GM13977 (cell line): ENCODE results near the gene EIF4E1B.

ENCODE experiments used
- DNase-seq: peaks from one replicate; pipeline ENCODE4 v3.0.0; 2012; ENCODE audit warnings: low spot score
- CTCF ChIP-seq: IDR thresholded peaks from 2 replicates; pipeline ENCODE4 v1.5.1; 2012; ENCODE audit warnings: mild to moderate bottlenecking, control low read depth; ENCODE audit not compliant: insufficient read depth; ENCODE audit errors: extremely low read depth, missing control alignments
- in situ Hi-C: fragments of 300-500 bp; cut with MboI; formaldehyde crosslinking; loops from one replicate; pipeline ENCODE4 v1.12.0; 2022; ENCODE audit warnings: low sequenced_read_pairs, low pct_unique_long_range_greater_than_20kb, mixed read lengths, inconsistent platforms; ENCODE audit not compliant: unreplicated experiment

Gene EIF4E1B

DNA sequence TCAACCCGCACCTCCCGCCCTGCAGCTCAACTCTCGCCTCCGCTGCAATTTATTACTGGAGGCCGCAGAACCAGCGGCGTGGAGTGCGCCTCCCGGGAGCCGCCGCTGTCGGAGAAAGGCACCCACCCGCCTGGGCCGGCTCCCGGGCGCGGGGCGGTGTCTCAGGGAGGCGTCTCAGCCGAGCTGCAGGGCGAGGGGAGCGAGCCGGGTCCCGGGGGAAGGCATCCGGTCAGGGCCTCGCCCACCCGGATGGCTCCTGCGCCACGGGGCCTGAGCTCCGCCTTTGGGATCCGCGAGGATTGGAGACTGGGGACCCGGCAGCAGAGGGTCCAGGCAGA is 49.7 kb downstream of the EIF4E1B start:
- no peak for TF ChIP-seq CTCF
- no peak for DNase-seq
- in situ Hi-C loops = no loop called here

- no peak for DNase-seq
- in situ Hi-C loops = no loop called here
- no peak for TF ChIP-seq CTCF
Observed at GRCh38 chr5:176682016-176682531, 51.6 kb downstream of the EIF4E1B start.

DNA sequence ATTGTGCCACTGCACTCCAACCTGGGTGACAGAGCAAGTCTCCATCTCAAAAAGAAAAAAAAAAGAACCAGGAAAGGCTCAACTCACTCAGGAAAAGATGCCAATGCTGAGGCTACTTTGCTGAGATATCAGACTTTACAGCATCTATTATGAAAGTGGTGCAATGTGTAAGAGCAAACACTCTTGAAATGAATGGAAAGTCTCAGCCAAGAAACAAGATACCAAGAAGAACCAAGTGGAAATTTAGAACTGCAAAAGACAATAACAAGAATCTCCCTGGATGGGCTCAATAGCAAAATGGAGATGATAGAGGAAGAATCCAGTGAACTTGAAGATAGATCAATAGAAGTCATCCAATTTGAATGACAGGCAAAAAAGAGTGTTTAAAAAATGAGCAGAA is 54.5 kb downstream of the EIF4E1B start:
- TF ChIP-seq CTCF = no peak
- in situ Hi-C loops = no loop called here

DNA sequence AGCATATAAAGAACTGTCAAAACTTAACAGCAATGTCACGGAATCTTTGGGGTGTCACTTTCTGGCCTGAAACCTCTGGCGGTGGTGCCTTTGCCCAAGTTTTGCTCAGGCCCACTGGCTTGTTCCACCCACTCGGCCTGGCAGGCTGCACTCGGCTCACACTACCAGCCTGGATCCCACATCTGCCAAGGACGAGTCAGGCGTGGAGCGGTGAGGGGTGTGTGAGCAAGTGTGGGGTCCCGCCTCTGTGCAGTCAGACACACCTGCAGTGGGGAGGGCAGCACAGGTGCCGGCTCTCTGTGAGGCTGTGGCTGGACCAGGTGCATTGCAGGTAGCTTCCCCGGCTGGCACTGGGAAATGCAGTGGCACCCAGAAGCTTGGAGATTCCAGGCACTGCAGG is 56.8 kb downstream of the EIF4E1B start:
- in situ Hi-C loops = no loop called here
- TF ChIP-seq CTCF = no peak
- no peak for DNase-seq

More for the DNA sequence above, 54.5 kb downstream of the EIF4E1B start:
- no peak for DNase-seq

- TF ChIP-seq CTCF = no peak
- in situ Hi-C loops = no loop called here
- DNase-seq = no peak
Observed at GRCh38 chr5:176687881-176688280, 57.4 kb downstream of the EIF4E1B start.

GRCh38 chr5:176690911-176691310 is 60.4 kb downstream of the EIF4E1B start:
- DNase-seq = no peak
- no peak for TF ChIP-seq CTCF
- in situ Hi-C loops = no loop called here

DNA sequence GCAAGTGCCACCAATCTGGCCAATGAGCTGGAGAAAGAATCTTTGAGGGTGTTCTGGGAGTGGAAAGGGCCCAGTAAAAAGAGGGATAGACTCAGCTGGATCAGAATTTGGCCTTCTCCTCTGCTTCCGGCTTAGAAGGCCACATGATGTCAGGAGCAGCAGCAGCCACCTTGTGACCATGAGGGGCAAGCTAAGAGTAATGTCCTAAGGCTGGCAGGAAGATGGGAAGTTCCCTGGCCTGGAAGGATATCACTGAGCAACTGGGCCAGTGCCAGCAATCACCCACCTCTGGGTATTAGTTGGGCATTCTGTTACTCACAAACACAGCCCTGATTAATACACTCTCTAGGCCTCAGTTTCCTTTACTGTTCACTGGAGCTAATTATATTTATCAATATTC is 61.0 kb downstream of the EIF4E1B start:
- in situ Hi-C loops = no loop called here
- TF ChIP-seq CTCF = no peak
- DNase-seq = no peak
